ENCODE data around the gene ASB7. TPM values are rescaled to one million over a fixed set of nuclear protein-coding genes. Genes with fewer than 3 reads are reported as not detected.

ASB7 gene
- total RNA-seq, 4 donors from 2014 or later = 5.4 to 15.8 (median 9.6) TPM

DNA sequence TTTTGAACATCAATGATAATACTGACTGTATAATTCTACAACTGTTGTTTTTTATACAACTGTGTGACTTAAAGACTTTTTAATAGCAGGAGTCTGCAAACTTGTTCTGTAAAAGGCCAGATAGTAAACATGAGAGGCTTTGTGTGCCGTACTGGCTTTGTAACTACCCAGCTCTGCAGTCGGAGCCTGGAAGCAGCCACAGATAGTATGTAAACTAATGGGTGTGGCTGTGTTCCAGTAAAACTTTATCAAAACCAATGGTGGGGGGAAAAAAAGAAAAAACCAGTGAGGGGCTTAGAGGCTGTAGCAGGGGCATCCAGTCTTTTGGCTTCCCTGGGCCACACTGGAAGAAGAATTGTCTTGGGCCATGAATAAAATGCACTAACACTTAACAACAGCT, 11.9 kb downstream of the ASB7 start:
- no peak overlapping the region for H3K4me3 ChIP-seq (ENCODE audit: low read depth, poor library complexity, severe bottlenecking)
- TF ChIP-seq POLR2A (IDR thresholded peaks at IDR 0.05) (no peak), CTCF (IDR thresholded peaks at IDR 0.05) (no peak)
- no peak for DNase-seq (ENCODE audit: low spot score in 2 of 2)
- intact Hi-C loops (cut with DNase I; ENCODE audit: low total_unique reads) = no loop called here
- 76 to 84% methylated on average over 2 of the region's 2 CpGs for WGBS, 2 donors

GRCh38 chr15:100614918-100615317, 12.5 kb downstream of the ASB7 start:
- intact Hi-C loops (cut with DNase I; ENCODE audit: low total_unique reads) = no loop called here
- no peak for DNase-seq (ENCODE audit: low spot score in 2 of 2)
- H3K4me3 ChIP-seq (ENCODE audit: low read depth, poor library complexity, severe bottlenecking) = no peak overlapping the region
- TF ChIP-seq CTCF (IDR thresholded peaks at IDR 0.05) (no peak), POLR2A (IDR thresholded peaks at IDR 0.05) (no peak)
- WGBS, 2 donors = 91 to 92% methylated on average over 4 of the region's 4 CpGs

DNA sequence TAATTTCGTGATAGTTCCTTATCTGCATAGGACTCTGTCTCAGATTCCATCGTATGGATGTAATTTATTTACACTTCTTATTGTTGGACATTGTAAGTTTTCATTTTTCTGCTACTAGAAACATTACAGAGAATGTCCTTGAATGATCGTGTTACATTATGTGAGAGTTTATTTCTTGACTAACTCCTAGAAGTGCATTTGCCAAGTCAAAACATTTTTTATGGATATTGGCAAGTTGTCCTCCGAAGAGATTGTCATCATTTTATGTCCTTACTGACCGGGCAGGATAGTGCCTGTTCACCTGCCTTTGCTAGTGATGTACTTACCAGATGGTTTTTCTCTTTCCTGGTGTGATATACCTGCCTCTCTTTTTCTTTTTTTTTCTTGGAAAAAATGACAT, 13.4 kb downstream of the ASB7 start:
- TF ChIP-seq POLR2A (IDR thresholded peaks at IDR 0.05) = no peak
- TF ChIP-seq CTCF (IDR thresholded peaks at IDR 0.05) = no peak
- 28 to 32% methylated on average over 5 of the region's 5 CpGs for WGBS, 2 donors
- intact Hi-C loops (cut with DNase I; ENCODE audit: low total_unique reads) = no loop called here
- H3K4me3 ChIP-seq (ENCODE audit: low read depth, poor library complexity, severe bottlenecking) = no peak overlapping the region
- DNase-seq (ENCODE audit: low spot score in 2 of 2) = no peak

GRCh38 chr15:100616700-100617099, 14.3 kb downstream of the ASB7 start:
- WGBS, 2 donors = 96 to 98% methylated on average over 2 of the region's 2 CpGs
- H3K4me3 ChIP-seq (ENCODE audit: low read depth, poor library complexity, severe bottlenecking) = no peak overlapping the region
- TF ChIP-seq POLR2A (IDR thresholded peaks at IDR 0.05) (no peak), CTCF (IDR thresholded peaks at IDR 0.05) (no peak)
- DNase-seq (ENCODE audit: low spot score in 2 of 2) = no peak
- intact Hi-C loops (cut with DNase I; ENCODE audit: low total_unique reads) = no loop called here

DNA sequence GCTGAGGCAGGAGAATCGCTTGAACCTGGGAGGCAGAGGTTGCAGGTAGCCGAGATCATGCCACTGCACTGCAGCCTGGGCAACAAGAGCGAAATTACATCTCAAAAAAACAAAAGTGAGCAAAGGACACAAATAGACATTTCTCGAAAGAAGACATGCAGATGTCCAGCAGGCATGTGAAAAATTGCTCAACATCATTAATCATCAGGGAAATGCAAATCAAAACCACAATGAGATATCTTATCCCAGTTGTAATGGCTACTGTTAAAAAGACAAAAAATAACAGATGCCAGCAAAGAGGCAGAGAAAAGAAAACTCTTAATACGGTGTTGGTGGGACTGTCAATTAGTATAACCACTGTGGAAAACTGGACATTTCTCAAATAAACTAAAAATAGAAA, 20.9 kb downstream of the ASB7 start:
- no peak for DNase-seq (ENCODE audit: low spot score in 2 of 2)
- intact Hi-C loops (cut with DNase I; ENCODE audit: low total_unique reads) = no loop called here
- no peak overlapping the region for H3K4me3 ChIP-seq (ENCODE audit: low read depth, poor library complexity, severe bottlenecking)
- WGBS, 2 donors = 84 to 88% methylated on average over 5 of the region's 5 CpGs
- TF ChIP-seq POLR2A (IDR thresholded peaks at IDR 0.05) (no peak), CTCF (IDR thresholded peaks at IDR 0.05) (no peak)

DNA sequence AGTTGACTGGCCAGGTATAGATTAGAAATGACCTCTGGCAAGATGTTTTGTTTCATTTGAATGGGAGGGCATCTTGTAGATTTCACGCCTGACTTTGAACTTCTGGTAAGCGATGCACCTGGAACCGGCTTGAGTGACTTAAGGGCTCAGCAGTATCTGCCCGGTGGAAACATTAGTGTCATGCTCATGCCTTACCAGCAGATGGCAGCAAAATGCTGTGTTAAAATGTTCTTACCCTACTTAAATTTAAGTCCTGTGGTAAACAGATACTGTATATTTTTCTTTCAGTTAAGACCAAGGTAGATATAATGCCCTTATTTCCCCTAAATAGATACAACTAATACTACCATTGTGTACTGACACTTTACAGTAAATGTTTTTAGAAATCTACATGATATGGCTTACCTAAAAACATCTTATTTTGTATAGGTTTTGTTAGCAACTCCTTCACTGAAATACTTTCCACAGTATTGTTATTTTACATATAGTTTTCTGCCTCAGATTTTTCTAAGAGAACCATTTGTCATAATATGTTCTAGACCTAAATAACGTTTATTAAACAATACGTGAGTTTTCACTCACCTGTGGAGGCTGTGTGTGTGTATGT, 25.5 kb downstream of the ASB7 start:
- intact Hi-C loops (cut with DNase I; ENCODE audit: low total_unique reads) = loop anchor here (5.0 kb wide), 1 partner anchor 384 kb away; no protein-coding TSS in a partner anchor
- TF ChIP-seq POLR2A (IDR thresholded peaks at IDR 0.05) = no peak
- peak in 1 of 3 donors; percentile 43 for TF ChIP-seq CTCF (IDR thresholded peaks at IDR 0.05)
- peak; percentile 74 to 90 for DNase-seq (ENCODE audit: low spot score in 2 of 2)
- no peak overlapping the region for H3K4me3 ChIP-seq (ENCODE audit: low read depth, poor library complexity, severe bottlenecking)
- WGBS, 2 donors = 26% methylated on average over 6 of the region's 6 CpGs

All from lower leg skin (tissue), 4 donors.